NCI-H1436 (cell line): Measurements from ENCODE around the gene MEI1.

ENCODE experiments used
- DNase-seq: peaks from one replicate; lab custom pipeline; 2025; lab: John Stamatoyannopoulos, UW

The MEI1 gene

DNA sequence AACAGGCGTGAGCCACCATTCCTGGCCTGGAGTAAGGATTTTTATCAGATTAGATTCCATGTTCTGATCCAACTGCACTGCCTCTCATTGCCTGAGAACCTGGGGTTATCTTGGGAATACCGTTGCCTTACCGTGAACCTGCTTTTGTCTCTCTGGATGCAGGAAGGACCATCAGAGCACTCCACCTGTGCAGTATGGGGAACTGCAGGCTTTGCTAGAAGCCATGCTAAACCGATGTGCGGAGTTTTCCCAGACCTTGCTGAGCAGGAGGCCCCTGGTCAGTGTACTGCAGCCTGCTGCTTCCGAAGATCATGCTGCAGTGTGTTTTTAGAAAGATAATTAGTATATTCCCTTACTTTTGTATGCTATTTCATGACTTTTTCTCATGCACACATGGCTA, 43.6 kb downstream of the MEI1 start:
- DNase-seq: no peak

DNA sequence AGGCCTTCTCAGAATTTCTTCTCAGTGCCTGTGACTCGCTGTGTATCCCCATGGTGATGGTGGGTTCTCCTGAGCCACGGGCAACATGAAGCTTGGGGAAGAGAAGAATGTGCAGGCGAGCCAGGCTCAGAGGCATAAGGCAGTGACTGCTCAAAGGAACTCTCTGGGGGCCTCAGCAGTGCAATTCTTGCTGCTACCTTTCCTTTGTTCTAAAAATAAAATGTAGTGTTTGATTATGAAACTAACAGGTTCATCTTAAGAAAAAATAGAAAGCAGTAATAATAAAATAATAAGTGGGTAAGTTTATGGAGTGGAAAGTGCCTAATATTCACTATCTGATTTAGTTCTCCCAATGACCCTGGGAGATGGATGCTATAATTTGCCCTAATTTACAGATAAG, 46.7 kb downstream of the MEI1 start:
- no peak for DNase-seq

DNA sequence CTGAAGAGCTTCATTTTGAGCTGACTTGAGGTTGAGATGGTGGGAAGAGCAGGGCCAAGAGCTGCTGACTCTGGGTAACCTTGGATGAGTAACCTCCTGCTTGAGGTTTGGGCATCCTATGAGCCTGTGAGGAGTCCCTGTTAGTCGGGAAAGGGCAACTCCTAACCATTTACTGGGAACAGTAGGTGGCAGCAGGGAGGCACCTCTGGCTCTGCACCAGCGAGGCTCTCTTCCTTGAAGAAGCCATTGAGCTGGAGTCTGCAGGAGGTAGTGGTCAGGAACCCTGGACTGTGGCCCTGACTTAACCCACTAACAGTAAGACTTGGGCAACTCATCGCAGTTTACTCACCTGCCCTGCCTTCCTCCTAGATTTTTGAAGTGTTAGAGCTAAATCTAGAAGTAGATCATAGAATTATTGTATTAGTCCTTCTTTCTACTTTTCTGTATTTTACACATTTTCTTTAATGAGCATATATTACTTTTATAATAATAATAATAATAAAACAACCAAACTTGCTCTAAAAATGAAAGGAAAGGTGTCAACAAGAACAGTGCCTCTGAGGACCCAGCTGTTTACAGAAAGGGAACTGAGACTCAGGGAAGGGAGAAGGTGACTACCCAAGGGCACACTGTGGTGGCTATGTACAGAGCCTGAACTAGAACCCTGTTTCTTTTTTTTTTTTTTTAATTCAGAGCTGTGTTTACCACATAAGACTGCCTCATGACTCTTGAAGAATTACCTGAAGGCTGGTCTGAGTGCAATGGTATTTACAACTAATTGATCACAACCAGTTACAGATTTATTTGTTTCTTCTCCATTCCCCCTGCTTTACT, 47.5 kb downstream of the MEI1 start:
- peak; percentile 51 for DNase-seq

DNA sequence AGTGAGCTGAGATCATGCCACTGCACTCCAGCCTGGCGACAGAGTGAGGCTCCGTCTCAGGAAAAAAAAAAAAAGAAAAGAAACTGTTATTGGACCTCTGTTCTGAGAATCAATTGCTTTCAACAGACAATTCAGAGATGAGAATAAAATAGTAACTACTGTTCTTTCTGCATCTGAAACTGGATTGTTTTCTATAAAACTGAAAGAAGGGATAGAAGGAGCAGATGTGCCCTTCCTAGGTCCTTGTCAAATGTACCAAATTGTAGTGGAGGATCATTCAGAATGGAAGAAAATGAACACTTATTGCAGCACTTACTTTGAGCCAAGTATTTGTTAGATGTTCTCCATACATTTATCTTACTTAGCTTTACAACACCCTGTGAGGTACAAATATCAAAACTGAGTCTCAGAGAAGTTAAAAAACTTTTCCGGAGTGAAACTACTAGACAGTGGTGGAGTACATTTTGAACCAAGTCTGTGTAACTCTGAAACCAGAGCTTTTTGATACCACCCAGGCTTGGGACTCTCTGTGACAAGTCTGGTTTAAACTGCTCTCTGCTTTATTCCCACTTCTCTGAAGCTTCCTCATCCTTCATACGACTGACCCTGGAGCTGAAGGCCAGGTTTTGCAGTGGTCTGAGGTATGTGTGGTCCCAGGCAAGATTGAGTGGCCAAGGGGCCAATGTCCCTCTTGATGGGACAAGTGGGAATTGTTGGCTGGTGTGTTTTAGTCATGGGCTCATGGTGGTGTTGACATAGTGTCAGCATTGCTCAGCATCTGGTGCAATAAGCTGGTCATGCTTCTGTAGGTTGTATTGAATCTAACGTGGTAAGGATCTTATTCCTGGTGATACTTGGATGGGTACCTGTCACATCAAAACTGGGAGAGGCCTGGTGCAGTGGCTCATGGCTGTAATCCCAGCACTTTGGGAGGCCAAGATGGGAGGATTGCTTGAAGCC, 53.0 kb downstream of the MEI1 start:
- no peak for DNase-seq

DNA sequence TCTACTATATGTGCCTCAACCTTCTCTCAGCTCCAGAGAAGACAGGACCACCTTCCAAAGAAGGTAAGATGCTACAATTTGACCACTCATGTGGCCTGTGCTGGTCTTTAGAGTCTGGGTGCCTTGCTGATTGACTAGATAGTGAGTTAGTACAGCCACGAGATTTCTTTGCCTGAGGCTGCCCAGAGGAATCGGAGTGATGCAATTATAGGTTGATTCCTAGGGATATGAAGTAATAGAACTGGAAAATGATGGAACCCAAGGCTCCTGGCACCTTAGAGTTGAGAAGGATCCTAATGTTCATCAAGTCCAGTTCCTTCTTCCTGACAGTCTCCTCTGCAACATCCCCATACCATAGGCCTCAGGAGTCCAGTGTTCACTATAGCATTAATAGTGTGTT, 54.7 kb downstream of the MEI1 start:
- DNase-seq: no peak

DNA sequence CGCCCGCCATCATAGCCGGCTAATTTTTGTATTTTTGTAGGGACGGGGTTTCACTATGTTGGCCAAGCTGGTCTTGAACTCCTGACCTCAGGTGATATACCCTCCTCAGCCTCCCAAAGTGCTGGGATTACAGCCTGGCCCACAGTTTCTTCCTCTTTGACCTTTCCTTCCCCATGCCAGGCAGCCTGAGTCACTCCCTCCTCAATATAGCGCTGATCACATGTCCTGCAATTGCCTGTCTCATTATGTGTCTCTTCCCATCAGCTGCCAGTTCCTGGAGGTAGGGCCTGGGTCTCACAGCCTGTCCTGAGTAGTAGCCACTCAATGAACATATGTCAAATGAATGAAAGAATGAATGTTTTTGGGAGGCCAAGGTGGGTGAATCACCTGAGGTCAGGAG, 58.2 kb downstream of the MEI1 start:
- no peak for DNase-seq

DNA sequence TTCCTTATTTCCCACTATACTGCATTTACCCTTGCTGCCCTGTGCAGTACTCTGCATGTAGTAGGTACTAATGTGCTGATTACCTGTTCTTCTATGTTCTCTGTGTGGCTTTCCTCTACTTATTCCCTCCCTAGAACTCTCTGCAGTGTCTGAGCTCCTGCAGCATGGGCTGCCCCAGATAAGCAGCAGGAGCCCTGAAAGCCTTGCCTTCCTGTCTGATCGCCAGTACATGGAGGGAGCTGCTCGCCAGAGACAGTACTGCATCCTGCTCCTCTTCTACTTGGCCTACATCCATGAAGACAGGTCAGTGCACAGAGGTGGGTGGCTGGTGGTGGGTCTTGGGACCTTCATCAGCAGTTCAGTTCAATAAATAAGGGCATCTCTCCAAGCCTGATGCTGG, 58.9 kb downstream of the MEI1 start:
- DNase-seq: no peak

DNA sequence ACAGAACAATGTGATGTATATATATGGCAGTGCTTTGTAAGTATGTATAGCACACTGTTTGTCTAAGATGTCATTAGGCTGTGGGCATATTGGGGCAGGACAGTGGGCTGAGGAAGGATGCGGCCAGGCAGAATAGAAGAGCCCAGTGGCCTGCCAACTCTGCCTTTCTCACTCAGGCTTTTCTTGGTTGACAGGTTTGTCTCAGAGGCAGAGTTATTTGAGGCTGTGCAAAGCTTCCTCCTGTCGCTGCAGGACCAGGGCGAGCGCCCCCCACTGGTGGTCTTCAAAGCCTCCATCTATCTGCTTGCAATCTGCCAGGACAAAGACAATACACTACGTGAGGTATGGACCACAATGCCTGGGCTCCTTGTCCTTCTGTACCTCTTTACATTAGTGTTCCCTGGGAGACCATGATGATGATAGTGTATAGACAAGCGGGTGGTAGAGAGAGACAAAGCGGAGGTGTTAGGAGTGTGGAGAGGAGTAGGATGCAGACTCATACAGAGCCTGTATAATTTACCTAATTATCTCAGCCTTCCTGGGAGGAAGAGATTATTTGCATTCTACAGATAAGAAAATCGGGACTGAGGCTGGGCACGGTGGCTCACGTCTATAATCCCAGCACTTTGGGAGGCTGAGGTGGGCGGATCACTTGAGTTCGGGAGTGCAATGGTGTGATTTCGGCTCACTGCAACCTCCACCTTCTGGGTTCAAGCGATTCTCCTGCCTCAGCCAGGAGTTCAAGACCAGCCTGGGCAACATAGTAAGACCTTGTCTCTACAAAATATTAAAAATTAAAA, 63.9 kb downstream of the MEI1 start:
- DNase-seq: peak; percentile 13

DNA sequence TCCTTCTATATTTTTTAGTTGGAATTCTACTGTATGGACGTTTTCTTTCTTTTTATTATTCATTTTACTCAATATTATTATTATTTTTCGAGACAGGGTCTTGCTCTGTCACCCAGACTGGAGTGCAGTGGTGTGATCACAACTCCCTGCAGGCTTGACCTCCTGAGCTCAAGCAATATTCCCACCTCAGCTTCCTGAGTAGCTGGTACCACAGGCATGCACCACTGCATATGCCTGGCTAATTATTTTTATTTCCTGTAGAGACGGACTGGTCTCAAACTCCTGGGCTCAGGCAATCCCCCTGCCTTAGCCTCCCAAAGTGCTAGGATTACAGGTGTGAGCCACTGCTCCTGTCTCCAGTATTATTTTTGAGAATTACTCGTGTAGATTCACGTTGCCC, 67.2 kb downstream of the MEI1 start:
- DNase-seq: no peak

DNA sequence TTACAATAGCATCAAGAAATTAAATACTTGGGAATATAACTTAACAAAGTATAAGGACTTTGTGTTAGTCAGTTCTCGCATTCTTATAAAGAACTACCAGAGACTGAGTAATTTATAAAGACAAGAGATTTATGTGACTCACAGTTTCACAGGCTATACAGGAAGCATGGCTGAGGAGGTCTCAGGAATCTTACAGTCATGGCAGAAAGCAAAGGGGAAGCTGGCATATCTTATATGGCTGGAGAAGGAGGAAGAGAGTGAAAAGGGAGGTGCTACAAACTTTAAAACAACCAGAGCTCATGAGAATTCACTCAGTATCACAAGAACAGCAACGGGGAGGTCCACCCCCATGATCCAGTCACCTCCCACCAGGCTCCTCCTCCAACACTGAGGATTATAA, 69.1 kb downstream of the MEI1 start:
- no peak for DNase-seq

DNA sequence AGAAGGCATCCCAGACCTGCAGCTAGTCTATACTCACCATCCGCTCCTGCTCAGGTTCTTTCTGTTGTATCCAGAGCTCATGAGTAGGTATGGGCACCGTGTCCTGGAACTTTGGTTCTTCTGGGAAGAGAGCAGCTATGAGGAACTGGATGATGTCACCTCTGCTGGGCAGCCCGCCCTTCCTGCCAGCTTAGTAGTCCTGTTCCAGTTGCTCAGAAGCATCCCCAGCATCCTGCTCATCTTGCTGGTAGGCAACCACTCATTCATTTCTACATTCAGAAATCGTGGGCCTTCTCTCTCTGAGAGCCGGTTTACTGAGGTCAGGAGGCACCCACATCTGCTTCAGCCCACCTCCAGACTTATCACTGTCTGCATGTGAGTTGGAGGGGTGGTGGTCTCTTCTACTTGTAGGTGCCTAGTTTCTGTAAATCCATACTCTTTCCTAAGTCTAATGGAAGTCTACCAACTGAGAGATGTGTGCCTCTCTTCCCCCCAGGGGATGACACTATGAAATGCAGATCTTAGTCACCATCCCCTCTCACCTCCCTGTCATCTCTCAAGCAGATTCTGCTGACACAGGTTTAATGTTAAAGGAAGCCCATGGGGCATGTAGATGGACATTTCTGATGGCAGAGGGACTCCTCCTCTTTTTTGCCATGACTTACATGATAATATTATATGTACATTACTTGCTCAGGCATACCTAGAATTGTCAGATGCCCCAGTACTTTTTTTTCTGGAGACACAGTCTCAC, 71.6 kb downstream of the MEI1 start:
- DNase-seq: no peak

DNA sequence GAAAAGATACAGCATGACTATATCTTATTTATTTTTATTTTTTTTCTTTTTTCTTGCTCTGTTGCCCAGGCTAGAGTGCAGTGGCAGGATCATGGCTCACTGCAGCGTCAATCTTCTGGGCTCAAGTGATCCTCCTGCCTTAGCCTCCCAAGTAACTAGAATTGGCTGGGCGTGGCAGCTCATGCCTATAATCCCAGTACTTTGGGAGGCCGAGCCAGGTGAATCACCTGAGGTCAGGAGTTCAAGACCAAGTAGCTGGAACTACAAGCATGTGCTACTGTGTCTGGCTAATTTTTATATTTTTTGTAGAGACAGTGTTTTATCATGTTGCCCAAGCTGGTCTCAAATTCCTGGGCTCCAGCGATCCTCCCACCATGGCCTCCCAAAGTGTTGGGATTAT, 72.9 kb downstream of the MEI1 start:
- DNase-seq: no peak

DNA sequence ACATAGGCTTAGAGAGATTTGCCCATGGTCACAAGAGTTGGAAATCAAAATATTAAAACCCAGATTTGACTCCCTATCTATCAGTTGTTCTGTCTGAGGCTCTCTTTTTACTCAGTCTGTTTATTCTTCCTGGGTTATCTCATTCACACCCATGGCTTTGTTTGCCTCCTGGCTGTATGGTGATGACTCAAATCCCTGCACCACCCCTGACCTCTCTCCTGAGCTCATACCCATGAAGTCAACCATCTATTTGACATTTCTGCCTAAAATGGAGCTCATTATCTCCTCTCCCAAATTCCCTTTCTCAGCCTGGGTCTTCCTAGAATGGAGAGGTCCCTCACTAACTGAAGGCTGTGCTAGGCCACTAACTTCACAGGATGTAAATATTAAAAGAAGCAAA, 73.3 kb downstream of the MEI1 start:
- DNase-seq: no peak

DNA sequence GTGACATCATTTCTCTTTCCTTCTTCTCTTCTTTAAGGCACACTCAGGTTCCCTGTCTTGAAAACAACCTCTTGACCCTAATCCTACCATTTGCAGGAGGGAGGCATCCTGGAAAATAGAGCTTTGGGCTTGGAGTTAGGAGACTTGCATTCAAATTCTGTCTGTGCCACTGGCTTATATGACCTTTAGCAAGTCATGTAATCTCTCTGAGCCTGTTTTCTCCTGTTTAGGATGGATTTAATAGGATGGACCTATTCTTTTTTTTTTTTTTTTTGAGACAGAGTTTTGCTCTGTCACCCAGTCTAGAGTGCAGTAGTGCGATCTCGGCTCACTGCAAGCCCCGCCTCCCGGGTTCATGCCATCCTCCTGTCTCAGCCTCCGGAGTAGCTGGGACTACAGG, 76.0 kb downstream of the MEI1 start:
- no peak for DNase-seq

DNA sequence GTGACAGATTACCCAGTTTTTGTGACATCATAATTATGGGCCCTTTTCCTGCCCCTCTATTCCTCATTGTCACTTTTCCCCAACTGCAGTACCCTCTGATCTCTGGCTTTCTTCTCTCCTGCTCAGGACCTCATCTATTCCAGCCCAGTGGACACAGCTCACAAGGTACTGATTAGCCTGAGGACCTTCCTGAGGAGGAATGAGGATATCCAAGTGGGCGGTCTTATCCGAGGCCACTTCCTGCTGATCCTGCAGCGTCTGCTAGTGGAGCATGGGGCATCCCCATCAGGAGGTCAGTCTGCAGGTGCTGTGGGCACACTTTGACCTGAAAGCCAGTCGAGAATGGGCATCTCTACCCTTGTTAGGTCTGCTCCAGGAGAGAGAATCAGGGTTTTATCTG, 76.7 kb downstream of the MEI1 start:
- no peak for DNase-seq

DNA sequence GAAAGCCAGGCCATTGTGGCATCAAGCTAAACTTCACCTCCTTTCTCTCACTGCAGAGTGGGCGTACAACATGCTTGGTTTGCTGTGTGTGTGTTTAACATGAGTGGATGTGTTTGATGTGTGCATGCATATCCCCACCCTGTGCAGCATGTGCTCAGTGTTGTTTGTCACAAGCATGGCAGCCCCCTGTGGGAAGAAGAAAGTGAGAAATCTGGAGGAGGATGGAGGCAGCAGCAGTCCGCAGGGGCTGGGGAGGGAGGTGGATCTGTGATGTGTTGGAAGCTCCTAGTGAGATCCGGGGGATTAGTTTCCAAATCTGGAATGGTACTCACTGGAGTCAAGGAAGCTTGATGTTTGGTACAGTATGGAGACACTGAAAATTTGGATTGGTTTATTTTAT, 77.1 kb downstream of the MEI1 start:
- no peak for DNase-seq

DNA sequence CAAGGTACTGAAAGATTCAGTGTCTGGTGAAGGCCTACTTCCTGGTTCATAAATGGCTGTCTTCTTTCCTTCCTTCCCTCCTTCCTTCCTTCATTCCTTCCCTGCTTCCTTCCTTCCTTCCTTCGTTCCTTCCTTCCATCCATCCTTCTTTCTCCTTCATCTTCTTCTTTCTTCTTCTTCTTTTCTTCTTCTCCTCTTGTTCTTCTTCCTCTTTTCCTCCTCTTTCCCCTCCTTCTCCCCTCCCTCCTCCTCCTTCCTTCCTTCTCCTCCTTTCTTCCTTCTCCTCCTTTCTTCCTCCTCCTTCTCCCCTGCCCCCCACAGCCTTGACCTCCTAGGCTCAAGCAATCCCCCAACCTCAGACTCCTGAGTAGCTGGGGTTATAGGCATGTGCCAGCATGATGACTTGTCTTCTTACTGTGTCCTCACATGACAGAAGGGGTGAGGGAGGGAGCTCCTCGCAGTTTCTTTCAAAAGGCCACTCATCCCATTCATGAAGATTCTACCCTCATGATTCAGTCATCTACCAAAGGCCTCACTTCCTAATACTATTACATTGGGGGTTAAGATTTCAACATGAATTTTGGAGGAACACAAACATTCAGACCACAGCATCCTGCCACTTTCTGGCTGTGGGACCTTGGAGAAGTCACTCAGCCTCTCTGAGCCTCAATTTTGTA, 78.6 kb downstream of the MEI1 start:
- DNase-seq: no peak

DNA sequence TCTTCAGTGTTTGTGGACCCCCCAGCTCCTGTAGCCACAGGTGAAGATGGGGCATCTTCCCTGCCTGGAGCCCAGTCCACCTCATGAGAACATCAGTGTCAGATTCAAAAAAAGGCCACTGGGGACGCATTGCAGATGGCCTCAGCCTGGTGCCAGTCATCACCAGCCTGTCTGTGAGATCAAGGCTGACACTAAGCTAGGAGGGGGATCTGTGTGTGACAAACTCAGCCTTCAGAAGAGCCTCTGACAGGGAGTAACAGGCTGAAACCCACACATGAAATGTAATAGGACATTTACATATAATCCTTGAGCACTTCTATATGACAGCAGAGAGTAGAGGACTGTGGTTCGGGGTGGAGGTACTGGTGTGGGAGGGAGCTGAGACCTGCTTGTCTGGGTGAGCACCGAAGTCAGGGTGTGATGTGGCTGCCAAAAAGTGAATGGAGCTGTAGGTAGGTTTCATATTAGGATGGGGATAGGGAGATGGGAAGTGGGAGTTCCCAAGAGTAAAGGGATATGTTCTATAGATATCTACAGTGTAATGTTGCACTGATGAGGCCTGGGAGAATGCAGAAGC, 80.7 kb downstream of the MEI1 start:
- no peak for DNase-seq

DNA sequence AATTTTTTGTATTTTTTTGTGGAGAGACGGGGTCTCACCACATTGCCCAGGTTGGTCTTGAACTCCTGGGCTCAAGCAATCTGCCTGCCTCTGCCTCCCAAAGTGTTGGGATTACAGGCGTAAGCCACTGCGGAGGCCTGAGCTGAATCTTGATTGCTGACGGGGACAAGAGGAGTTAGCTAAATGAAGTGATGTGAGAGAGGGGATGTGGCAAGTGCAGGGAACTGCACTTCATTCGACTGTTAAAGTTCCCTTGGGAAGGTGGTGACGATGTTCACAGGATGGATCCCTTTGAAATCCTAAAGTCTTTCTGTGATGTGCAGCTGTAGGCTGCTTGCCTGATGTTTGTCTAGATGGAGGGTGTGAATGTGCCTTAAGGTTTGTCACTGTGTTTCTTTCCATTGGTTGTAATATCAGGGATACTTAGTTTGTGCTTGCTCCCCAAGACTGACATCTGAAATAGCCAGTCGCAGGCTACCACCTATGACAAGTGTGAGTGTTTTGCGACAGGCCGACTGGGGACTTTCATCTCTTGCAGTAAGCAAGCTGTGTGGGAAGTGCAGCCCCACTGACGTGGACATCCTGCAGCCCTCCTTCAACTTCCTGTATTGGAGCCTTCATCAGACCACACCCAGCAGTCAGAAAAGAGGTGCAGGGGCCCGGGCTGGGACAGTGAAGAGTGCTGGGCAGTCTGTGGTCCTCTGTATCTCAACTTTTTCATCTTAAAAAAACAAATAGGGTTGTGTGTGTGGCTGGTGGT, 81.6 kb downstream of the MEI1 start:
- DNase-seq: peak; percentile 9

DNA sequence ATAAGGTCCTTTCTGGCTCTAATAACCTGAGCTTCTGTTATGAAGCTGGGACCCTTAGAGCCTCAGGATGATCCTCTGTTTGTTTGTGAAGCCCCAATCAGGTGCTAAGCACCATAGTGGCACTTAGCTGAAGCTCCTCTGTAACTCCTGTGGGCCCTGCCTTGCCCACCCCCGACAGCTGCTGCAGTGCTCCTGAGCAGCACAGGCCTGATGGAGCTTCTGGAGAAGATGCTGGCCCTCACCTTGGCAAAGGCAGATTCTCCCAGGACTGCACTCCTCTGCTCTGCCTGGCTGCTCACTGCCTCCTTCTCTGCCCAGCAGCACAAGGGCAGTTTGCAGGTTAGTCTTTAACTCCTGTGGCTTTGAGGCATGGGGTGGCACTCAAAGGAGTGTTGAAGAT, 82.2 kb downstream of the MEI1 start:
- DNase-seq: no peak
